Measurements from ENCODE around the gene ASPSCR1. TPM values are rescaled to one million over a fixed set of nuclear protein-coding genes. Genes with fewer than 3 reads are reported as not detected.

ASPSCR1 gene
- total and polyA plus RNA-seq, 2 of the 13 experiments (the other 11 are each of a cell fraction or from before 2014, with no cell fraction given): 274 to 314 TPM

DNA sequence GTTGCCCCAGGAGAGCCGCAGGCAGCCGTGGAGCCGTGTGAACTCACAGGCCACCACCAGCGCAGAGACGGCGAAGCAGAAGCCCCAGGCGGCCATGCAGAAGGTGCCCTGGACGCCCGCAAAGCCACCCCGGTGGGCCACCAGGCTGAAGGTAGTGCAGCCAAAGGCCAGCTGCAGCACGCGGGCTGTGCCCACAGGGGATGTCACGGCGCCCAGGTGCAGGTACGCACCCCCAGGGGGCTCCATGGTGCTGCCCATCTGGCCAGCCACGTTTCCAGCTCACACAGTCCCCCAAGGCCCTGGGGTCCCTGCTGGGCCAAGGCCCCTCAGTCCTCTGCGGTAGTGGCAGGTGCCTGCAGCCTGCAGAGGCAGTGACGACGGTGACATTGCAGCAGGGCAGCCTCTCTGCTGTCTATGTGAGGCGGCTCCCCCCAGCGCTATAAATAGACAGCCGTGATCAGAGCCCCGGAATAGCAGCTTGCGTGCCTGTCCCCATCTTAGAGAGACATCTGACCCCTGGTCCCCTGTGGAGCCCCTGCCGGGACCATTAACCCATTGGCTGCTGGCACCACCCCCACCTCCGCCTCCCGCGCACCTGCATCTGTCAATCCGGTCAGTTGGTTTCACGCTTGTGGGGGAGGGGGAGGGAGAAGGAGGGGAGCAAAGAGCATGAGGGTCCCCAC is 35.8 kb upstream of the ASPSCR1 start (continued):
- TF ChIP-seq ZNF687 (CRISPR knock-in tag; IDR thresholded peaks at IDR 0.05) (peak; percentile 26; the same call in 1 of the 2 replicates), ZMYM3 (CRISPR knock-in tag; IDR thresholded peaks at IDR 0.05) (no peak), FOXP1 (IDR thresholded peaks at IDR 0.05) (no peak), FOXP1 (CRISPR knock-in tag; IDR thresholded peaks at IDR 0.05) (no peak)

DNA sequence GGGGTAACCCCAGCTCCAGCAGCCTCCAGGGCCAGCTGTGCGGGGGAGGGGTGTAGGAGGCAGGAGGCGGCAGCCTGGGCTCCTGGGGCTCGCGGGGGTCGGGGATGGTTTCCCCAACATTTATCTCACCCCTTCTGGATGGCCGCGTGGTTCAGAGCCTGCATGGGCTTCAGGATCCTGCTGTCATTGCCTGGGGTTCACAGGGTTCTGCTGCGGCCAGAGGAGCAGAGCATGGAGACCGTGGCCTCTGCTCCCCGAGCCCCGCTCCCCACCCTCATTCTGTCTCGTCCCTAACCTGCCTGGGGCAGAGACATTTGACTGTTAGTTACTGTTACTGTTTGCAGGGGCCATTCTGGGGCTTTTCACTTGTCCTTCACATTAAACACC is 35.3 kb upstream of the ASPSCR1 start:
- Histone ChIP-seq H3K27me3 (ENCODE audit: control insufficient read depth in 1 of 2, insufficient read depth in 2 of 2, low read length in 2 of 2) (peaks cover 16 to 33% of the 10 kb centered on the region in 2 experiments; a peak in 4 of 5 replicates), H2AFZ (ENCODE audit: low read length) (no peak overlapping the region), H3K4me1 (ENCODE audit: insufficient read depth, low read length) (peaks cover 68% of the 10 kb centered on the region), H3K27ac (ENCODE audit: extremely low read length, insufficient read depth, low read length) (no peak overlapping the region), H3K4me3 (replicated peaks in 1 of 3; ENCODE audit: insufficient read depth in 1 of 3, low read depth in 2 of 3, low read length in 3 of 3) (no peak overlapping the region; a peak in 1 of 6 replicates), H3K79me2 (ENCODE audit: insufficient read depth, low read length) (no peaks in the 10 kb centered on the region), H4K20me1 (ENCODE audit: insufficient read depth, low read length) (no peaks in the 10 kb centered on the region), H3K36me3 (replicated peaks in 1 of 2; ENCODE audit: control insufficient read depth in 1 of 2, insufficient read depth in 2 of 2, low read length in 2 of 2) (no peaks in the 10 kb centered on the region), H3K4me2 (ENCODE audit: low read depth, low read length) (no peak overlapping the region; the same call in 1 of the 2 replicates), H3K9ac (ENCODE audit: insufficient read depth, low read depth, low read length) (no peak overlapping the region), H3K9me3 (ENCODE audit: low read length) (no peaks in the 10 kb centered on the region)
- in situ Hi-C loops (cut with HindIII; ENCODE audit: extremely low pct_ligation_motif_present, low pct_unique_long_range_greater_than_20kb): no loop called here
- TF ChIP-seq, protein P1, sequence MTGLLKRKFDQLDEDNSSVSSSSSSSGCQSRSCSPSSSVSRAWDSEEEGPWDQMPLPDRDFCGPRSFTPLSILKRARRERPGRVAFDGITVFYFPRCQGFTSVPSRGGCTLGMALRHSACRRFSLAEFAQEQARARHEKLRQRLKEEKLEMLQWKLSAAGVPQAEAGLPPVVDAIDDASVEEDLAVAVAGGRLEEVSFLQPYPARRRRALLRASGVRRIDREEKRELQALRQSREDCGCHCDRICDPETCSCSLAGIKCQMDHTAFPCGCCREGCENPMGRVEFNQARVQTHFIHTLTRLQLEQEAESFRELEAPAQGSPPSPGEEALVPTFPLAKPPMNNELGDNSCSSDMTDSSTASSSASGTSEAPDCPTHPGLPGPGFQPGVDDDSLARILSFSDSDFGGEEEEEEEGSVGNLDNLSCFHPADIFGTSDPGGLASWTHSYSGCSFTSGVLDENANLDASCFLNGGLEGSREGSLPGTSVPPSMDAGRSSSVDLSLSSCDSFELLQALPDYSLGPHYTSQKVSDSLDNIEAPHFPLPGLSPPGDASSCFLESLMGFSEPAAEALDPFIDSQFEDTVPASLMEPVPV (CRISPR knock-in tag; IDR thresholded peaks at IDR 0.05): no peak
- TF ChIP-seq MIXL1 (CRISPR knock-in tag; IDR thresholded peaks at IDR 0.05) (no peak), PHF21A (CRISPR knock-in tag; IDR thresholded peaks at IDR 0.05) (0 out of 2 replicates have a peak, but pooled peaks have one; percentile 8)
- intact Hi-C loops (cut with micrococcal nuclease; ENCODE audit: unreplicated experiment): no loop called here
- BruUV-seq (replicated peaks): no TSS peak
- DNase-seq (ENCODE audit: low spot score): no peak
- 37% methylated on average over 8 of the region's 12 CpGs for WGBS (ENCODE audit: low lambda C conversion rate)
- POLR2A ChIA-PET: interaction anchor here (1.3 to 7.9 kb wide), 2 partner anchors 11 to 14 kb away, joined by 4 to 58 read pairs; no protein-coding TSS in a partner anchor
- CTCF ChIA-PET (ENCODE audit: low intra/inter-chr PET ratio, low total read pairs): no interaction called here
- ATAC-seq: no peak
- no peak for FAIRE-seq
